ENCODE data around the gene GDPD5. TPM values are rescaled to one million over a fixed set of nuclear protein-coding genes. Genes with fewer than 3 reads are reported as not detected.

GDPD5 gene
- total and polyA plus RNA-seq, 11 donors, result 2.0 to 12.5 (median 4.9) TPM

- intact Hi-C loops (cut with DNase I), result no loop called here
- TF ChIP-seq POLR2A (IDR thresholded peaks at IDR 0.05) (no peak), CTCF (IDR thresholded peaks at IDR 0.05) (no peak)
- Histone ChIP-seq H3K9me3 (no peaks in the 10 kb centered on the region), H3K4me3 (peak overlapping the region in 1 of 12 donors; percentile 2), H3K36me3 (peaks cover 4 to 68% (median 63%) of the 10 kb centered on the region in 9 donors), H3K27ac (no peak overlapping the region), H3K27me3 (no peaks in the 10 kb centered on the region), H3K4me1 (peaks cover 0 to 35% (median 26%) of the 10 kb centered on the region in 12 donors)
- DNase-seq (no peak), ATAC-seq (no peak)
- 91 to 92% (median 91%) methylated on average over 10 of the region's 10 CpGs for WGBS, 4 donors
These were observed 123.6 kb downstream of the GDPD5 start for GRCh38 chr11:75402002-75402773.

- peak overlapping the region in 11 of 12 donors; percentile 81 to 95 (median 88) for H3K27ac ChIP-seq
- intact Hi-C loops (cut with DNase I), result no loop called here
- 14 to 24% (median 20%) methylated on average over 11 of the region's 11 CpGs for WGBS, 4 donors
- H3K36me3 ChIP-seq, result peaks cover 4 to 50% (median 44%) of the 10 kb centered on the region in 9 donors
- ATAC-seq, result peak in 3 of 4 donors; percentile 6 to 19 (median 11)
- DNase-seq, result no peak
- peaks cover 0 to 35% (median 26%) of the 10 kb centered on the region in 12 donors for H3K4me1 ChIP-seq
- H3K27me3 ChIP-seq, result no peaks in the 10 kb centered on the region
- no peaks in the 10 kb centered on the region for H3K9me3 ChIP-seq
- peak overlapping the region; percentile 55 to 96 (median 76) for H3K4me3 ChIP-seq
- TF ChIP-seq POLR2A (IDR thresholded peaks at IDR 0.05) (no peak), CTCF (IDR thresholded peaks at IDR 0.05) (no peak)
These were observed 125.4 kb downstream of the GDPD5 start for GRCh38 chr11:75400146-75400865.

- Histone ChIP-seq H3K4me1 (peaks cover 0 to 35% (median 26%) of the 10 kb centered on the region in 12 donors), H3K4me3 (peak within 1 kb of the TSS; percentile 55 to 96 (median 76)), H3K27me3 (no peaks in the 10 kb centered on the region), H3K27ac (peak within 1 kb of the TSS; percentile 81 to 95 (median 88)), H3K36me3 (peaks cover 4 to 42% (median 36%) of the 10 kb centered on the region in 9 donors), H3K9me3 (no peaks in the 10 kb centered on the region)
- DNase-seq (peak; percentile 92 to 95 (median 94)), ATAC-seq (peak; percentile 91 to 98 (median 97))
- TF ChIP-seq POLR2A (IDR thresholded peaks at IDR 0.05) (peak in 1 of 2 donors; percentile 92), CTCF (IDR thresholded peaks at IDR 0.05) (peak in 3 of 12 donors; percentile 30 to 44 (median 35))
- 0% methylated on average over 52 to 55 of the region's 55 CpGs for WGBS, 4 donors
- intact Hi-C loops (cut with DNase I), result loop anchor here in 5 of 10 donors (2.0 to 10.0 kb wide), 4 partner anchors 45 to 133 kb away; partner anchors contain the start of gene GDPD5 (in 3 of the 5)
These were observed 126.2 kb downstream of the GDPD5 start, which contains the start of gene RPS3 for GRCh38 chr11:75399344-75400145. Gene RPS3 (plus strand): TSS chr11:75399518. CDS start chr11:75399548, 30 bp downstream.
